ENCODE measurements around the gene DNAJC5.
"Not testable (repeated sequence)": the region's sequence is repeated elsewhere in the genome, so short reads cannot be mapped to it uniquely, and the experiment has no call there.

DNAJC5 gene

DNA sequence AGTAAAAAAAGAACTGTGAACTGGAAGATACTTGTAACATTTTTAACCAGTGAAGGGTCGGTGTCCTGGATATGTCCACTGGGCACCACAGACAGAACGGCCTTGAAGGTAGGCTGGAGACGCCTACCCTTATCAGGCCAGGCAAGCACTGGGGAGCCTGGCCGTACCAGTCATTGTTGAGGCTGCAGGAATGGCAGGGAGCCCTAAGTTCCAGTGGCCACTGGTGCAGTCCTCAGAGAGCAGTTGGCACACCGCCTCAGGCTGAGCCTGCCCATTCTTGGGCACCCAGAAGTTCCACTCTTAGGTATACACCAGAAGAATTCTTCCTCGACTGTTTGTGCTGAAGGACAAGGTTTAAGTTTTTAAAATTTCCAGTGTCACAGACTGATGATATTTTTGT is 20.5 kb downstream of the DNAJC5 start:
- DNase-seq, result no peak

- not testable (repeated sequence) for DNase-seq
These were observed 21.5 kb downstream of the DNAJC5 start for GRCh38 chr20:63916371-63916939.

DNA sequence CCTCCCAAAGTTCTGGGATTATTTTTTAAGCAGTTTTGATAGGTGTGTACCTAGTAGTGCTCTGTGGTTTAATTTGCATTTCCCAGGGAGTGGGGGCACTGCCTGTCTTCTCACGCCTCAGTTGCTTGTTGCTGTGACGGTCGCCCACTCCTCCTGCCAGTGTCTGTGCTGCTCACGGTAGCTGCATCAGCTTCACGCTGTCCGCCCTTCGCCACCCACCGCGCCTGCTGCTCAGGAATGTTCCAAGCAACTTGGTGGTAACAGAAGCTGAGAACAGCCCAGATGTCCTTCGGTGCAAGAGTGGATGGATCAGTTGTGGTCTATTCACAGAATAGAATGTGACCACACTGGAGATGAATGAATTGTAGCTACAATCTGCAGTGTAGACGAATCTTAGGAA is 22.9 kb downstream of the DNAJC5 start:
- no peak for DNase-seq

- no peak for DNase-seq
These were observed 24.2 kb downstream of the DNAJC5 start for GRCh38 chr20:63919130-63919529.

DNA sequence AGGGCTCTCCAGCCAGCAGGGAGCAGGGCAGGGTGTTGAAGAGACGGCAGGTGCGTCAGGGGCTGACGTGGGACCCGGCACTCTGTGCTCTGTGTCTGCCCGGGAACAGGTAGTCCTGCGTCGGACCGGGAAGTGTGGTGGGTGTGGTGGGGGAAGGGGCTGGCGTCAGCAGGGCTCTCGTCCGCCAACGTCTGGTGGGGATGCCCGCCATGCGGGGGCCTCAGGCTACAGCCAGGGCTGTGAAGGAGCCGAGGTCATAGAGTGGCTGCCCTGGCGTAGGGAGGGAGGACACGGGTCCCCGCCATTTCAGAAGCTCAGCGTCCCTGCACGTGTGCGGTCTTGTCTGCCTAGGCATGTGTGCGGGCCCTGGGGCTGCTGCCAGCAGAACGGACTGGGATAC is 25.3 kb downstream of the DNAJC5 start:
- DNase-seq, result no peak

GRCh38 chr20:63923651-63924050 is 28.7 kb downstream of the DNAJC5 start:
- DNase-seq, result no peak

DNA sequence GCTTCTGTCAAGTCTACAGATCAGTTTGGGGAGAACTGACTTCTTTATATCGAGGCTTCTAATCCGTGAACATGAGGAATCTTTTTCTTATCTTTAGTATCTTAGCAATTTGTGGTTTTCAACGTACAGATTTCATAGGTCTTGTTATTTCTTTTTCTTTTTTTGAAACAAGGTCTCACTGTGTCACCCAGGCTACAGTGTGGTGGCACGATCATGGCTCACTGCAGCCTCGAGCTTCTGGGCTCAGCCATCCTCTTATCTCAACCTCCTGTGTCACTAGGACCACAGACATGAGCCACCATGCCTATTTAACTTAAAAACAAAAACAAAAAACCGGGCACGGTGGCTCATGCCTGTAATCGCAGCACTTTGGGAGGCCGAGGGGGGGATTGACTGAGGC is 29.3 kb downstream of the DNAJC5 start:
- no peak for DNase-seq

- no peak for DNase-seq
These were observed 31.4 kb downstream of the DNAJC5 start for GRCh38 chr20:63926298-63926697.

GRCh38 chr20:63929071-63929470 is 34.1 kb downstream of the DNAJC5 start:
- DNase-seq, result no peak

GRCh38 chr20:63929473-63929883 is 34.6 kb downstream of the DNAJC5 start:
- not testable (repeated sequence) for DNase-seq

DNA sequence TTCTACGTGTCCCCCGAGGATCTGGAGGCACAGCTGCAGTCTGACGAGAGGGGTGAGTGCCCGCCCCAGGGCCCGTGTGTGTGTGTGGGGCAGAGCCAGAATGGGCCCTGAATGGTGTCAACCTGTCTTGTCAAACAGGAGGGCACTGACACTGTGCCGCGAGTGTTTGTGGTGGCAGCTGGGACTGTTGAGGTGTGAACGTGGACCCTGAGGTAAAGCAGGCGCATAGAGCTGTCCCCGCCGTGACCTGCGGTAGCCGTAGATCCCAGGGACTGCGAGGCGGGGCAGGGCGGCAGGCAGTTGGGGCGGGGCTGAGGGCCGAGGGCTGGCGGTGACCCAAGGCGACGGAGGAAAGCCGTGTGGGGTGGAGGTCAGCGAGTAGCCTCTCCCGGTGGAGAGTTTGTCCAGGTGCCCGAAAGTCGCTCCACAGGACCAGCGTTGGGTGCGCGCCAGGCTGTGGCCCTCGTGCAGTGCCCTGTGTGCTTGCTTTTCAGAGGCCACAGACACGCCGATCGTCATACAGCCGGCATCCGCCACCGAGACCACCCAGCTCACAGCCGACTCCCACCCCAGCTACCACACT is 36.1 kb downstream of the DNAJC5 start:
- no peak for DNase-seq

DNA sequence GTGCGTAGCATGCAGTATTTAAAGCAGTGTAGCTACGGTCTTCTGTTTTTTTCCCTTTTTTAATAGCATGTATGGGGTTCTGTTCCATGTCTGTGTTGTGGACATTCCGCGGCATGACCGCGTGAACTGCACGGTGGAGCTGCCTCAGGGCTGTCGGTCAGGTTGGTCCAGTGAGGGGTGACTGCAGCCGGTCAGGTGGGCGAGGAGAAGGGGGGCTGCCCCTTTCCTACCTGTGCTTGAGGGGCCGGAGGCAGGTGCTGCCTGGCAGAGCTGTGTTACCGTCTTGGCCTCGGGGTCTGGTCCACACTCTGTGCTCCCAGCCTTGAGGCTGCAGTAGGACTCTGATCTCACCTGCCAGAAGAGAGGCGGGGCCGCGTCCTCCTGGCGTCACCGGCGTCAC is 36.8 kb downstream of the DNAJC5 start:
- no peak for DNase-seq

DNA sequence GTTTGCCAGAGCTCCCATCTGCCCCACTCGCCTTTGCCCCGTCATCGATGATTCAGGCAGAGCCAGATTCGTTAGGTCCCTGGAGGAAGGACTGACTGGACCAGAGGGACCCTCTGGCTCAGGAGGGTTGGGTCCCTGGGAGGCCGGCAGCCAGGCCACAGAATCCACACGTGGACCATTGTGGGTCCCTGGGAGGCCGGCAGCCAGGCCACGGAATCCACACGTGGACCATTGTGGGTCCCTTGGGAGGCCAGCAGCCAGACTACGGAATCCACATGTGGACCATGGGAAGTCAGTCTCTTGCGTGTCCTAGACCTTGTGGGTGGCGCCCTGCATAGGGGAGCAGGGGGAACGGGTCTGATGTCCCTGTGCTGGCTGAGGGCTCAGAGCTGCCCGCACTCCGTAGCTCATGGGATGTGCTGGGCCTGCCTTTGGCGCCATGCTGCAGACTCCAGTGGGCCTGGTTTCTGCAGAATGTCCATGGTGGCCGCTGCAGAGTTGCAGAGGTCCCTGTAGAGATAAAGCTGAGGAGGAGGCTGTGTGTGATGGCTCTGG is 37.8 kb downstream of the DNAJC5 start:
- no peak for DNase-seq

- DNase-seq, result no peak
These were observed 38.7 kb downstream of the DNAJC5 start for GRCh38 chr20:63933646-63934045.

DNA sequence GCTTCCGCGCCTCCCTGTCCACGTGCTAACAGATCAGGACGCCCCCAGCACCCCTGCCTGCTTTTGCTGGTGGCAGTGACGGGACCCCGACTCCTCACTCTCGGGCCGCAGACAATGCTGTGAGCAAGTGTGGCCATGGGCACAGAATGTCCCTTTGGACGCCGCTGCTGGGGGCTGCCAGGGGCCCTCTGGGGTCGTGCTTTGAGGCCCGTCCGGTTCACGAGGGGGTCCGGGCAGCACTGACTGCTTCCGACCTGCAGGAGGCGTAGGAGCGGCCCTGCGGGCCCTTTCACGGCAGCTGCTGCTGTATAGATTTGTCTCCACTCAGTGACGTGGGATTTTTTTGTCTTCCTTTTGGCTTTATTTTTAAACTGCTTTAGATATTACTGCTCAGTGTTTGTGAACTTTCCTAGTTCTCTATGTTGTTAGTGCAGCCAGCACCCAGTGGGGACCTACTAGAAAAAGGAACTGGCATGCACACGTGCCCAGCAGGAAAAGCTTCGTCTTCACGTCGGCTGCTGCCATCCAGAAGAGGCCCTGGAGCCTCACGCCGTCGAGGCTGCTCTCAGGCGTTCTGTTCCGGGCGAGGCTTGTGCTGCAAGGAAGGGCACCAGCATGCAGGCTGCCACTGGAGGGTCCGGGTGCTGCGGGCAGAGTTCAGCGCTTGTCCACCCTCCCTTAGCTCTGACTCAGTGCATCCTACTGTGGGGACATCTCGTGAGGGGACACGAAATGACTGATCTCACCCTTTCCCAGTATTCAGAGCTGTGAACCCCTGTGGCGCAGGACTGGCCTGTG is 39.5 kb downstream of the DNAJC5 start:
- no peak for DNase-seq

DNA sequence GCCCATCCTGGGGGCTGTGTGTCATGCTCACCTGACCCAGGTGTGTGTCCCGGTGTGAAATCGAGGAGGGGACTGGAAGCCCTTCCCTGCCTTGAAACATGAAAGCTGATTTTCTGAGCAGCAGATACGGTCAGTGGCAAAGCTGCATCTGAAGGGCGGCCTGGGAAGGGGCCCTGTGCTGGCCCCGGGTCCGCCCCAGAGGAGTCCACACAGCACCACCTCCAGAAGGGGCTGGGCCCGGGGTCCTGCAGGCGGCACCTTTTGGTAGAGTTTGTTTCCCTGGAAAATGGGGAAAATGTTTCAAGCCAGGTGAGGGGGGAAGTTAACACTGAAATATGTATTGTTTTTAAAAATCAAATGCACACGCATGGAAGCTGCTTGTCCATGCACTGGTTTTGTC is 40.5 kb downstream of the DNAJC5 start:
- no peak for DNase-seq

DNA sequence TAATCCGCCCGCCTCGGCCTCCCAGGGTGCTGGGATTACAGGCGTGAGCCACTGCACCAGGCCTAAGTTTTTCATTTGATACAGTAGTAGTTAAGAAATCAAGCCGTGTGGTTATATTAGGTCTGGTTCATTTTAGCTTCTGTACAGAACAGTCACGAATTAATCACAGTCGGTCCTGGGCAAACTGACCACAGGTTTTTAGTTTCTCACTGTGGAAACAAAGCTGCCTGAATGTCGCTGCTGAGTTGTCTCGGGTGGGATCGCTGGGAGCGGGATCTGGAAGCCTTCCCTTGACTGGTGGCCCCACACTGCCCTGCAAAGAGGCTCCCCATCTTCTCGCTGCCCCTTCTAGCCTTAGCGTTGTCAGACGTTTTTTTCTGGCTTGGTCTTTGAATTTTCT is 42.7 kb downstream of the DNAJC5 start:
- no peak for DNase-seq

- no peak for DNase-seq
These were observed 44.4 kb downstream of the DNAJC5 start for GRCh38 chr20:63939061-63939935.

- DNase-seq, result no peak
These were observed 45.1 kb downstream of the DNAJC5 start for GRCh38 chr20:63940071-63940471.

GRCh38 chr20:63940472-63941266 is 45.7 kb downstream of the DNAJC5 start:
- DNase-seq, result no peak

GRCh38 chr20:63941282-63942081 is 46.6 kb downstream of the DNAJC5 start:
- no peak for DNase-seq

All from NCI-H345 (cell line).